Loucy (cell line): ENCODE results near the gene FAM200C.

Source experiments
- EZH2phosphoT487 ChIP-seq: fragments of 200-600 bp; IDR thresholded peaks from 2 replicates; pipeline ENCODE4 v1.6.1; 2018; ENCODE audit warnings: antibody characterized with exemption, mild to moderate bottlenecking, moderate library complexity, borderline replicate concordance
- TF ChIP-seq, protein P1 (sequence below): fragments of 200-600 bp; sonication (generic); conservative IDR thresholded peaks from 2 replicates; pipeline ENCODE4 v1.5.1; 2014; ENCODE audit warnings: mild to moderate bottlenecking, antibody characterized with exemption, low read length

DNA sequence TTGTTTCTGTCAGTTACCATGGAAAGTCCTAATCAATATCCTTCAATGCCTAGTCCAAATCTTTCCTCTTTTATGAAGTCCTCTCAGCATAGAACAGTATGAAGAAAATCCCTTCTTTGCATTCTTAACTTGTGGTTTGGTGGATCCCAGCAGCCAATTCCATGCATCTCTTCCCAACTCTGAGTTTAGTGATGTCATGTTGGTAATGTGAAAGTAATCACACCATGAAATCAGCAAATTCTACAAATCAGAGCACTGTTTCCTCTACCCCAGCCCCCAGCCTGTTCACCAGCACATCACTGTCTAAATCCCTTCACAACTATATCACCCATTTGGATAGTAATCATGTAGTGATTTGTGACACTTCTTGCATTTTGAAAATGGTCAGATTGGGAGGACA is 24.7 kb downstream of the FAM200C start:
- TF ChIP-seq, protein P1, sequence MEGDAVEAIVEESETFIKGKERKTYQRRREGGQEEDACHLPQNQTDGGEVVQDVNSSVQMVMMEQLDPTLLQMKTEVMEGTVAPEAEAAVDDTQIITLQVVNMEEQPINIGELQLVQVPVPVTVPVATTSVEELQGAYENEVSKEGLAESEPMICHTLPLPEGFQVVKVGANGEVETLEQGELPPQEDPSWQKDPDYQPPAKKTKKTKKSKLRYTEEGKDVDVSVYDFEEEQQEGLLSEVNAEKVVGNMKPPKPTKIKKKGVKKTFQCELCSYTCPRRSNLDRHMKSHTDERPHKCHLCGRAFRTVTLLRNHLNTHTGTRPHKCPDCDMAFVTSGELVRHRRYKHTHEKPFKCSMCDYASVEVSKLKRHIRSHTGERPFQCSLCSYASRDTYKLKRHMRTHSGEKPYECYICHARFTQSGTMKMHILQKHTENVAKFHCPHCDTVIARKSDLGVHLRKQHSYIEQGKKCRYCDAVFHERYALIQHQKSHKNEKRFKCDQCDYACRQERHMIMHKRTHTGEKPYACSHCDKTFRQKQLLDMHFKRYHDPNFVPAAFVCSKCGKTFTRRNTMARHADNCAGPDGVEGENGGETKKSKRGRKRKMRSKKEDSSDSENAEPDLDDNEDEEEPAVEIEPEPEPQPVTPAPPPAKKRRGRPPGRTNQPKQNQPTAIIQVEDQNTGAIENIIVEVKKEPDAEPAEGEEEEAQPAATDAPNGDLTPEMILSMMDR: no peak
- TF ChIP-seq EZH2phosphoT487: no peak
